OCI-LY3 (cell line): ENCODE data around the gene TMEM150C.
"Not testable (repeated sequence)": the region's sequence is repeated elsewhere in the genome, so short reads cannot be mapped to it uniquely, and the experiment has no call there.

ENCODE experiments used
- H2AFZ ChIP-seq: fragments of 200-600, 300-600 bp; shearing (Covaris generic); 2 replicates; pipeline ENCODE4 v1.6.0; 2014; ENCODE audit warnings: antibody characterized with exemption, low read depth, low read length
- H3K27ac ChIP-seq: fragments of 200-600, 300-600 bp; sonication (generic); 2 replicates; pipeline ENCODE4 v1.5.1; 2014; ENCODE audit warnings: mild to moderate bottlenecking, low read length, moderate library complexity, mixed read lengths
- H3K27me3 ChIP-seq: fragments of 200-600, 300-600 bp; sonication (generic); 2 replicates; pipeline ENCODE4 v1.6.1; 2014; ENCODE audit warnings: low read depth, low read length, mixed read lengths
- H3K36me3 ChIP-seq: fragments of 200-600, 300-600 bp; sonication (generic); replicated peaks from 2 replicates; pipeline ENCODE3; 2014; ENCODE audit warnings: low read depth, low read length, mixed read lengths
- H3K4me1 ChIP-seq: fragments of 300-600, 200-600 bp; sonication (generic); 2 replicates; pipeline ENCODE4 v1.6.1; 2014; ENCODE audit warnings: low read length, mixed read lengths
- H3K4me2 ChIP-seq: fragments of 200-600, 300-600 bp; sonication (generic); 2 replicates; pipeline ENCODE4 v1.6.1; 2014; ENCODE audit warnings: low read length, mixed read lengths
- H3K4me3 ChIP-seq: fragments of 300-600, 200-600 bp; sonication (generic); 2 replicates; pipeline ENCODE4 v1.5.1; 2014; ENCODE audit warnings: antibody characterized with exemption, mild to moderate bottlenecking, low read length, moderate library complexity
- H3K79me2 ChIP-seq: fragments of 300-600, 200-600 bp; shearing (Covaris generic); 2 replicates; pipeline ENCODE4 v1.6.1; 2014; ENCODE audit warnings: mild to moderate bottlenecking, low read length, mixed read lengths
- H3K9ac ChIP-seq: fragments of 300-600, 200-600 bp; shearing (Covaris generic); 2 replicates; pipeline ENCODE4 v1.6.0; 2014; ENCODE audit warnings: mild to moderate bottlenecking, low read length, moderate library complexity
- H3K9me3 ChIP-seq: fragments of 200-600, 300-600 bp; shearing (Covaris generic); 2 replicates; pipeline ENCODE4 v1.6.1; 2014; ENCODE audit warnings: low read length, mixed read lengths; ENCODE audit not compliant: insufficient read depth
- H4K20me1 ChIP-seq: fragments of 200-600, 300-600 bp; sonication (generic); 2 replicates; pipeline ENCODE4 v1.6.1; 2016; ENCODE audit warnings: low read length, mixed read lengths; ENCODE audit not compliant: insufficient read depth
- CTCF ChIP-seq: fragments of 200-600, 300-600 bp; sonication (generic); IDR thresholded peaks from 2 replicates; pipeline ENCODE4 v1.5.1; 2014; ENCODE audit warnings: antibody characterized with exemption, low read length, low read depth
- EZH2phosphoT487 ChIP-seq: fragments of 200-600 bp; shearing (Covaris generic); IDR thresholded peaks from 2 replicates; pipeline ENCODE4 v1.6.1; 2018; ENCODE audit warnings: antibody characterized with exemption, mixed run types, low read depth

Gene TMEM150C

GRCh38 chr4:82553020-82553419, 8.8 kb downstream of the TMEM150C start:
- no peak for TF ChIP-seq CTCF
- no peak for TF ChIP-seq EZH2phosphoT487
- Histone ChIP-seq H2AFZ (no peak overlapping the region), H3K9me3 (no peaks in the 10 kb centered on the region), H3K9ac (no peak overlapping the region), H3K27ac (no peak overlapping the region), H3K79me2 (no peaks in the 10 kb centered on the region), H3K27me3 (no peaks in the 10 kb centered on the region; the same call in 1 of the 2 replicates), H3K4me1 (no peaks in the 10 kb centered on the region), H4K20me1 (no peaks in the 10 kb centered on the region), H3K36me3 (no peaks in the 10 kb centered on the region), H3K4me2 (no peak overlapping the region), H3K4me3 (no peak overlapping the region)

GRCh38 chr4:82551734-82552133, 10.1 kb downstream of the TMEM150C start:
- no peak overlapping the region for H3K9ac ChIP-seq
- no peak overlapping the region for H3K27ac ChIP-seq
- H3K4me2 ChIP-seq: no peak overlapping the region
- no peaks in the 10 kb centered on the region for H4K20me1 ChIP-seq
- H3K36me3 ChIP-seq: no peaks in the 10 kb centered on the region
- TF ChIP-seq CTCF (no peak), EZH2phosphoT487 (no peak)
- no peaks in the 10 kb centered on the region for H3K4me1 ChIP-seq
- H3K9me3 ChIP-seq: no peaks in the 10 kb centered on the region
- H3K4me3 ChIP-seq: no peak overlapping the region
- H3K79me2 ChIP-seq: no peaks in the 10 kb centered on the region
- H3K27me3 ChIP-seq: no peaks in the 10 kb centered on the region; the same call in 1 of the 2 replicates
- H2AFZ ChIP-seq: no peak overlapping the region

- H3K9ac ChIP-seq, H3K4me1 ChIP-seq, H3K4me3 ChIP-seq, H3K9me3 ChIP-seq, H3K27me3 ChIP-seq, H3K36me3 ChIP-seq, H3K4me2 ChIP-seq, H3K79me2 ChIP-seq, H3K27ac ChIP-seq, H4K20me1 ChIP-seq, H2AFZ ChIP-seq: not testable (repeated sequence)
Observed at GRCh38 chr4:82547850-82548249, 13.9 kb downstream of the TMEM150C start.

- TF ChIP-seq CTCF (no peak), EZH2phosphoT487 (no peak)
- no peaks in the 10 kb centered on the region for H3K27me3 ChIP-seq
- no peaks in the 10 kb centered on the region for H3K36me3 ChIP-seq
- H2AFZ ChIP-seq: no peak overlapping the region
- H3K9ac ChIP-seq: no peak overlapping the region
- no peaks in the 10 kb centered on the region for H3K9me3 ChIP-seq
- no peaks in the 10 kb centered on the region for H4K20me1 ChIP-seq
- H3K4me2 ChIP-seq: no peak overlapping the region
- H3K79me2 ChIP-seq: no peaks in the 10 kb centered on the region
- no peak overlapping the region for H3K4me3 ChIP-seq
- H3K27ac ChIP-seq: no peak overlapping the region
- H3K4me1 ChIP-seq: no peaks in the 10 kb centered on the region
Observed at GRCh38 chr4:82543131-82543530, 18.7 kb downstream of the TMEM150C start.

GRCh38 chr4:82542642-82543041, 19.1 kb downstream of the TMEM150C start:
- TF ChIP-seq EZH2phosphoT487: no peak
- TF ChIP-seq CTCF: no peak
- Histone ChIP-seq H3K27me3 (no peaks in the 10 kb centered on the region), H4K20me1 (no peaks in the 10 kb centered on the region), H3K4me1 (no peaks in the 10 kb centered on the region), H3K36me3 (no peaks in the 10 kb centered on the region), H3K27ac (no peak overlapping the region), H3K4me3 (no peak overlapping the region), H3K4me2 (no peak overlapping the region), H3K9me3 (no peaks in the 10 kb centered on the region), H3K79me2 (no peaks in the 10 kb centered on the region), H2AFZ (no peak overlapping the region), H3K9ac (no peak overlapping the region)
